ENCODE data around the gene RNF214.

The RNF214 gene

DNA sequence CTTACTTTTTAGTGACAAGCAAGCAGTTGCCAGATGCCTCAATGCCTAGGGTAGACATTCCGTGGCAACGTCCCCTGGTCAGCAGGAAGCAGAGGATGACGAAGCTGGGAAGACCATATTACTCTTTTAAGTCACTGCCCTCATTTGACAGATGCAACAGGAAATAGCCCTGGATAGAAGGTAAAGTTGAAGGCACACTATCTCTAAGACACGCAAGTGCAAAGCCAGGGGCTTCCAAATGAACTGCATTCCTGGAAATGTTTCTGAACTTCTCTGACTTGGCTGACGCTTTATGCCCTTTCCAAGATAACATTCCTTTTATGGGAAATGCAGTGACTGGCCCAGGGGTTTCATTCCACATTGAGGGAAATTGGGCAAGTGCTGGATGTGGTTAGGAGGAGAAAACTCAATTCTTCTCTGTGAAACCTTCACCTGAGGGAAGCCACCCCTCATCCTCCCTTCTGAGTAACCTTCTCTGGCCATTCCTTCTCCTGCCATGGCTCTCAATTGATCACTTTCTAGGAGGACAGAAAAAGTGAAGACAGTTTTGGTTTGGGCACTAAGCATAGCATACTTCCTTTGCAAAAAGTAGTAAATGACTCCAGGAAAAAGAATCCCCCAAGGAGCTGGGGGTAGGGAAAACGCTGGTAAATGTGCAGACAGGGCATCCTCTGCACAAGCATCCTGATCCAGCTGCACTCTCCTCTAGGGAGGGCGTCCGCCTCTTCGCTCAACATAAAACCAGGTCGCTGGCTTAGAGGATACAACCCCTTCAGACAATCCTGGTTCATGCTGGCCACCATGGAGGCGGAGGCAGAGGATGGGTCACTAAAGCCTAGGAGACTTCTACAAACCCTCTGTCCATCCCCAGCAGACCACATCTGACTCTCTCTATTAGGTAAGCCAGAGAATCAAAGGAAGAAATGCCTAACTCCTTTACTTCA is 15.1 kb upstream of the RNF214 start:
- no peak for DNase-seq

DNA sequence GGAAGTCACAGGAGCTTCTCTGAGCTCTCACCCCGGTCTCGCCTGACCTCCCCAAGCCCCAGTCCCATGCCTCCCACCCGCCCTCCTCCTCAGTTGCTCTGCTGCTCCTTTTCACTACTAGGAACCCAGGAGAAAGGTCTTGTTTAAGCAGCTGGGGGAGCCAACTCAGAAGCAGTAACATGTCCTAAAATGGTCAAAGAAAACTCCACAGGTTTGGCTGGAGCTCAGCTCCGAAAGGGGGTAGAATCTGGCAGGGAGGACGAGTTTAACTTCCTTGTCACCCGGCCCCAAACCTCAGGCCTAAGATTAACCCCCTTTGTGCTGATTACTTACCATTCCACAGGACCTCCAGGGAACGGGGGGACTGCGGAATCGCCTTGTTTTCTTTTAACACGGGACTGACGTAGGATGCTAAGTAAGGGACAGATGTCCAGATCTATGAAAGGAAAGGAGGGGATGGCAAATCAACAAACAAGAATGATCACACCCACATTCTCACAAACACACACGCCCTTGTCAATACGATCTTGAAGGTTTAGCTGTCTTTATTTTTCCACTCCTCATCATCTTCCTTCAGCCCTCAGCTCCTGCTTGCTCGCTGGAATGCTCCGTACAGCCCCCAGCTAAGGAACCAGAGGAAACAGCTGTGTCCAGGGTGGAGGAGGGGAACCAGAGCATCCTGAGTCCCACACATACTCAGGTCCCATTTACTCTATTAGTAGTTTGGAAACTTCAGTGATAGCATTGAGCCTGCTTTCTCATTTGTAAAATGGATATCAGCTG is 14.1 kb upstream of the RNF214 start:
- DNase-seq, result no peak

- no peak for DNase-seq
Observed at GRCh38 chr11:117219001-117219400, 13.5 kb upstream of the RNF214 start.

DNA sequence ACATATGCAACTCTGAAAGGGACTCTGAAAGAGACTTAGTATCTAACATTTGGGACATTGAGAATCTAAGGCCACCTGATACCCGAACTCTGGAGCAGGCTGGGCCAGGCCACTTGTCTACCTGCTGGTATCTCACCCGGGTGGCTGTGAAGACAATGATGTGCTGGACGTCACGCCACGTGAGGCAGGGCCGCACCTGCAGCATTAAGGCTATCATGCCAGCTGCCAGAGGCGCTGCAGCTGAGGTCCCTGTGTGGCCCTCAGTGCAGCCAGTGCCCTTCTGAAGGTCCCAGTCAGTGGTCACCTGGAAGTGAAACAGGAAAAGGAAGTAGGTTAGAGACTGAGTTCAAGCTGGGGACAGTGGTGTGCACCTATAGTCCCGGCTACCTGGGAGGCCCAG is 13.0 kb upstream of the RNF214 start:
- DNase-seq, result no peak

GRCh38 chr11:117219995-117220394 is 12.5 kb upstream of the RNF214 start:
- no peak for DNase-seq

GRCh38 chr11:117220568-117220967 is 11.9 kb upstream of the RNF214 start:
- DNase-seq, result no peak

- no peak for DNase-seq
Observed at GRCh38 chr11:117220999-117221774, 11.3 kb upstream of the RNF214 start.

DNA sequence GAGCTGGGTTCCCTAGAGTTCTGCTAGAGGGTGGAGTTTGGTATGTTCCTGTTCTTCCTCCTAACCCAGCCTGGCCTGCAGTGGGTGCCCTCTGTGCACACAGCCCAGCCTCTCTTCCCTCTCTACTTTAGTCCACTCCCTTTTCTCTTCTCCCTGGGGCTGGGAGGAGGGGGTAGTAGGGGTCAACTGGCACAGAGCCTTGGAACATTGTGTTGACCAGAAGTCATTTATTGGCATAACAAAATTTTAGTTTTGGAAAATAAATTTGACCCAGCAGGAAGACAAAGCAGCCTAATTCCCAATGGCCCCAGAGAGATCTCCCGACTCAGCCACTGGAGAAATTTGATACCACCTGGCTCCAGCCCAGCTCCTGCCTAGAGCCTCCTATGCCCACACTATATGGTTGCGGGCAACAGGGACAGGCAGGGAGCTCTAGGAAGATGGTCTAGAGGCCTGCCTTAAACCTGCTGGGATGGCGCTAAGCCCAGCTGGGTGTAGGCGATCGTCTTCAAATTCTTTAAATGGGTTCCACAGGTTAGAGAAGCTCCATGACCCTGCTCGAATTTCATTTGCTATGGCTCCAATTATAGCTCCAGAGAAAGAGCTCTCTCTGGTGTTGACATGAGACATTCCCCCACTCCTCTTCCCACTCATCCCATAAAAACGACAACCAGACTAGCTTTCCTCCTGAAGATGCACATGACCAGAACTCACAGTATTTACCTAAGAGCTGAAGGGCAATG is 10.5 kb upstream of the RNF214 start:
- DNase-seq, result no peak

GRCh38 chr11:117222991-117223740 is 9.3 kb upstream of the RNF214 start:
- no peak for DNase-seq

- no peak for DNase-seq
Observed at GRCh38 chr11:117223741-117224689, 8.5 kb upstream of the RNF214 start.

DNA sequence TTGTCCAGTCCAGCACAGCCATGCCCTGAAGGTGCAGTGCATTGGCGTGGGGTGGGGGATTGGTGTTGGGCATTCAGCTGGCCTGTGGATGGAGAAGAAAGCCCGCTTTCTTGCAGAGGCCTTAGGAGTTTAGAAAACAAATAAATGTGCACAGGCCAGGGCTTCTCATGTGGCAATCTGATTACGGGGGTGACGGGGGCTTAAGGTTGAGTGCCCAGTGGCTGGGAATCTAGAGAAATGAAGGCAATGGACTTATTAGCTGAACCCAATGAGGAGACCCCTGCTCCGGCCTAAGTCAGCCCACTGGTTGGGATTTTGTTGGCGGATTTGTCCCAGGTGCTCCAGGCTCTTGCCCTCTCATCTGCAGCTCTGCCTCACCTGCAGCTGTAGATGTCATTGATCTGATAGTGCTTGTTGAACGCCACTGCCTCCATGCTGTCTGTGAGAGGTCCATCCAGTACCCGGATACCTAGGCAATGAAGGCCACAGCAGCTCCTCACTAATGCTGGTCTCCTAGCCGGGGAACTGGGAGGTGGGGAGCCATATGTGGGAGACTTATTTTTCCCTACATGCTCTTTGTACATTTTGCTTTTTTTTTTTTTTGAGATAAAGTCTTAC is 6.8 kb upstream of the RNF214 start:
- DNase-seq, result no peak

- no peak for DNase-seq
Observed at GRCh38 chr11:117226388-117227385, 5.8 kb upstream of the RNF214 start.

DNA sequence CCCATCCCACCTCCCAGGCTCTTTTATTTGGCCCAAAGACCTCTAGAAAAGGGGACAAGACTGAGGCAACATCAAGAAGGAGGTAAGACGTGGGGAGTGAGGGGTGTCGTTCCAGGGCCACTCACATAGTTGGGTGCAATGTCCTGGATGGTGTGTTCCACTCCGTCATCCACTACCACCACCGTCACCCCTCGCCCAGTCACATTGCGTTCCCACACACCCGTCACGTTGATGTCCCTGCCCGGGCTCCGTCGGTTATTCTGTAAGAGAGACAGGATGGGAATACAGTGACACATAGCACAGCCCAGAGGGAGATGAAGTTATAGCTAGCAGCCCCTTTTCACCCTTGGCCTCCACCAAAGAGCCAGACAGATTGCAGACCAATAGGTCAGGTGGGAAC is 4.4 kb upstream of the RNF214 start:
- no peak for DNase-seq

DNA sequence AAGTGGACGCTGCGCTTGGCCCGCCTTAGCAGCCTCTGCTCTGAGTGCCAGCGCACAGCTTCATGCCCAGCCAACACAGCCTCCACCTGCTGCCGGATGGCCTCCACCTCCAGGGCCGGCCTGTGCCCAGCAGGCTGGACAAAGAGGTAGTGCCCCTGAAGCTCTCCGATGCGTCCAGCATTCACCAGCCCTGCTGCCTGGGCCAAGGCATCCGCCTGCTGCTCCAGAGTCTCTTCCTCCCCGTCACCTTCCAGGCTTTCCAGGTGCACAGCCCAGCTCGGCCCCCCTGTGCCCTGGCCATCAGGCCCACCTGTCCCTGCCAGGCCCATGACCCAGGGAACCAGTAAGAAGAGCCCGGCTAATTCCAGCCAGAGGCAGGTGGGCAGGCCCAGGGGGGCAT is 3.1 kb upstream of the RNF214 start:
- DNase-seq, result no peak

GRCh38 chr11:117229931-117230285 is 2.6 kb upstream of the RNF214 start:
- no peak for DNase-seq

- DNase-seq, result no peak
Observed at GRCh38 chr11:117230286-117230961, 2.0 kb upstream of the RNF214 start.

DNA sequence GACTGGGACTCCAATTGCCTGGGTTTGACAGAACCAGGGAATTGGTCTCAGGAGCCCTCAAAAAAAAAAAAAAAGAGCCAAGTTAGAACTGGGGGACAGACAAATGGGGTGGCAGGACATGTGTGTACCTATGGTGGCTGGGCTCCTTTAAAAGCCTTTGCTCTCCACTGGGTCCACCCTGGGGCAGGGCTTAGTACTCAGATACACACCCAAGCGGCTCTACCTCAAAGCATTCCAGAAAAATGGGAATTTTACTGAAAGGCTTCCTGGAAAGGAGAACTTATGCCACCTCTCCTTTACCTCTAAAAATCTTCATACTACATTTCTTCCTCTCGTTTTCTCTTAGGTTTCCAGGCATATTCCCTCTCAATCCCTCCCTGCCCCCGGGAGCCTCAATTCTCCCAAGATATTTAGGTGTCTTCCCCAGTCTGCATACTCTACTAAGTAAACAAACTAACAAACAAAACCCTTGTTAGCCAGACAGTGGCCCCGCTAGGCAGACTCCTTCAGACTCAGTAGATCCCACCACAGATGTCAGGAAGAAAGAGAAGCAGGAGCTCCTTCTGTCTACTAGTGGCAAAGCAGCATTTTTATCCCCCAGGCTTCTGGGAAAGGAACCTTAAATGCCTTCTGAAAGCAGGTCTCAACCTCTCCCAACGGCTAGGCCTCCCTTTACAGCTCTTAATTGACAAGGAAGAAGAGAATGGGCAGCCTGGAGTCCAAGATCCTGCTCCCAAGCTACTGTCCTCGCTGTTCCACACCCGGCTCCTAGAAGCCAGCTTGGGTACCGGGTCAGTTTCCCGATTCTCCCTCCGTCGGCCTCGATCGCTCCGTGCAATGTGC is 1.3 kb upstream of the RNF214 start:
- DNase-seq, result no peak

- DNase-seq, result no peak
Observed at GRCh38 chr11:117231842-117232091, 704 bp upstream of the RNF214 start, which contains the start of gene PCSK7. PCSK7 (minus strand) TSS chr11:117232073; CDS start chr11:117229844, 2,229 bp downstream.
